Measurements from ENCODE around the gene TTC31.
A peak's percentile ranks its signal among the peaks of the same experiment; 100 is the strongest.

TTC31 gene

GRCh38 chr2:74527741-74528140, 44.9 kb downstream of the TTC31 start:
- no peak for DNase-seq

- DNase-seq, result no peak
These were observed 45.9 kb downstream of the TTC31 start for GRCh38 chr2:74528600-74529356.

- DNase-seq, result peak; percentile 81
These were observed 46.7 kb downstream of the TTC31 start, which contains the start of the genes AUP1 and HTRA2 for GRCh38 chr2:74529357-74530238. AUP1 (minus strand) TSS chr2:74529706; CDS start chr2:74529629, 77 bp downstream. HTRA2 (plus strand) TSS chr2:74529933; CDS start chr2:74530007, 74 bp downstream.

- peak; percentile 42 for DNase-seq
These were observed 47.6 kb downstream of the TTC31 start for GRCh38 chr2:74530239-74531187.

- no peak for DNase-seq
These were observed 48.8 kb downstream of the TTC31 start for GRCh38 chr2:74531666-74532065.

- no peak for DNase-seq
These were observed 49.3 kb downstream of the TTC31 start for GRCh38 chr2:74532222-74532621.

GRCh38 chr2:74533464-74533863, 50.6 kb downstream of the TTC31 start:
- no peak for DNase-seq

- DNase-seq, result no peak
These were observed 51.5 kb downstream of the TTC31 start for GRCh38 chr2:74534411-74534810.

- no peak for DNase-seq
These were observed 52.6 kb downstream of the TTC31 start for GRCh38 chr2:74535440-74535965.

GRCh38 chr2:74536166-74536950, 53.5 kb downstream of the TTC31 start:
- no peak for DNase-seq

- DNase-seq, result no peak
These were observed 54.3 kb downstream of the TTC31 start for GRCh38 chr2:74537140-74537539.

- no peak for DNase-seq
These were observed 56.0 kb downstream of the TTC31 start for GRCh38 chr2:74538881-74539339.

GRCh38 chr2:74540291-74540690, 57.4 kb downstream of the TTC31 start:
- DNase-seq, result no peak

- no peak for DNase-seq
These were observed 60.1 kb downstream of the TTC31 start for GRCh38 chr2:74542978-74543377.

Measured in activated gamma-delta T cell treated with Interleukin-2 at 50 U/mL for 16 hours (primary cell).